Large intestine (tissue), 3 donors: ENCODE measurements around the gene CLRN3. TPM values are rescaled to one million over a fixed set of nuclear protein-coding genes. Genes with fewer than 3 reads are reported as not detected.

ENCODE experiments used
- DNase-seq, 2 donors: peaks; one replicate each; pipeline versions ENCODE4 v3.0.0 to v3.0.0-alpha.2; 2013
- H3K27ac ChIP-seq: one replicate; pipeline ENCODE4 v1.5.1; 2013; ENCODE audit warnings: low read length
- H3K27me3 ChIP-seq: 2 replicates; pipeline ENCODE4 v1.6.1; 2013; ENCODE audit warnings: low read length; ENCODE audit not compliant: control insufficient read depth, insufficient read depth
- H3K36me3 ChIP-seq: 2 replicates; pipeline ENCODE4 v1.6.1; 2013; ENCODE audit warnings: low read length; ENCODE audit not compliant: control insufficient read depth, insufficient read depth
- H3K4me1 ChIP-seq: one replicate; pipeline ENCODE4 v1.6.1; 2013; ENCODE audit warnings: low read length; ENCODE audit not compliant: control insufficient read depth, insufficient read depth
- H3K4me3 ChIP-seq: one replicate; pipeline ENCODE4 v1.5.1; 2013; ENCODE audit warnings: low read length
- H3K9me3 ChIP-seq: one replicate; pipeline ENCODE4 v1.6.1; 2013; ENCODE audit warnings: mild to moderate bottlenecking, low read depth, low read length, moderate library complexity; ENCODE audit not compliant: control insufficient read depth
- WGBS: methylation state at CpG from one replicate; pipeline ENCODE4 v1.1.5; 2013; ENCODE audit warnings: low lambda C conversion rate; ENCODE audit not compliant: insufficient coverage; 5-methylcytosine and 5-hydroxymethylcytosine counted together
- polyA plus RNA-seq: library from polyadenylated mRNA; unstranded; fragments of 120-200 nt; gene quantifications from one replicate; pipeline ENCODE4 v1.2.1, GENCODE V29; 2013

The CLRN3 gene
- polyA plus RNA-seq, 1 donor, result 121 TPM

GRCh38 chr10:127899766-127900387 lies 7.1 kb upstream of the CLRN3 start:
- Histone ChIP-seq H3K4me1 (peaks cover 6% of the 10 kb centered on the region), H3K27ac (no peak overlapping the region), H3K36me3 (no peaks in the 10 kb centered on the region), H3K4me3 (no peak overlapping the region), H3K9me3 (no peaks in the 10 kb centered on the region), H3K27me3 (no peaks in the 10 kb centered on the region)
- DNase-seq, result no peak
- no CpG with 5 or more reads among the region's 3 CpGs for WGBS

- no peaks in the 10 kb centered on the region for H3K9me3 ChIP-seq
- no peak for DNase-seq
- H3K27me3 ChIP-seq, result no peaks in the 10 kb centered on the region
- no peak overlapping the region for H3K4me3 ChIP-seq
- H3K27ac ChIP-seq, result no peak overlapping the region
- peaks cover 5% of the 10 kb centered on the region for H3K4me1 ChIP-seq
- H3K36me3 ChIP-seq, result no peaks in the 10 kb centered on the region
- 100% methylated on average over 1 of the region's 2 CpGs for WGBS
Measured at GRCh38 chr10:127897177-127897576, 4.4 kb upstream of the CLRN3 start.

DNA sequence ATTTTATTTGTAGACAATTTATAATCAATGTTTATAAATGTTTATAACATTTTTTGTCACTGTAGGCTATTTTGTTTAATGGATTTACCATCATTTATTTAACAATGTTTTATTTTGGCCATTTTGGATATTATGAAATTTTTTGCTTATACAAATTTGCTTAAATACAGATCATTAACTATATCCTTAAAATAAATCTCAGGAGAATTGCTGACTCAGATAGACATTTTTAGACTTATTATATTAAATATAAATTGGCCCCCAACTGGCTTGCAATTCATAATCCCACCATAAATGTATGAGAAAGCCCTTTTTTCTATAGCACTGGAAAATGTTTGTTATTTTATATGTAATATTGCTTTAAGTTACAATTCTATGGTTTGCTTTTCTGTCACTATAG lies 3.8 kb upstream of the CLRN3 start:
- no peak for DNase-seq
- H3K4me1 ChIP-seq, result peaks cover 5% of the 10 kb centered on the region
- H3K9me3 ChIP-seq, result no peaks in the 10 kb centered on the region
- no peak overlapping the region for H3K4me3 ChIP-seq
- no peaks in the 10 kb centered on the region for H3K27me3 ChIP-seq
- H3K27ac ChIP-seq, result no peak overlapping the region
- H3K36me3 ChIP-seq, result no peaks in the 10 kb centered on the region

- H3K4me3 ChIP-seq, result no peak overlapping the region
- peaks cover 12% of the 10 kb centered on the region for H3K4me1 ChIP-seq
- H3K27ac ChIP-seq, result no peak overlapping the region
- no peaks in the 10 kb centered on the region for H3K36me3 ChIP-seq
- no peaks in the 10 kb centered on the region for H3K9me3 ChIP-seq
- no peaks in the 10 kb centered on the region for H3K27me3 ChIP-seq
- WGBS, result 100% methylated on average over 1 of the region's 1 CpG
- no peak for DNase-seq
Measured at GRCh38 chr10:127894146-127894545, 1.4 kb upstream of the CLRN3 start.

DNA sequence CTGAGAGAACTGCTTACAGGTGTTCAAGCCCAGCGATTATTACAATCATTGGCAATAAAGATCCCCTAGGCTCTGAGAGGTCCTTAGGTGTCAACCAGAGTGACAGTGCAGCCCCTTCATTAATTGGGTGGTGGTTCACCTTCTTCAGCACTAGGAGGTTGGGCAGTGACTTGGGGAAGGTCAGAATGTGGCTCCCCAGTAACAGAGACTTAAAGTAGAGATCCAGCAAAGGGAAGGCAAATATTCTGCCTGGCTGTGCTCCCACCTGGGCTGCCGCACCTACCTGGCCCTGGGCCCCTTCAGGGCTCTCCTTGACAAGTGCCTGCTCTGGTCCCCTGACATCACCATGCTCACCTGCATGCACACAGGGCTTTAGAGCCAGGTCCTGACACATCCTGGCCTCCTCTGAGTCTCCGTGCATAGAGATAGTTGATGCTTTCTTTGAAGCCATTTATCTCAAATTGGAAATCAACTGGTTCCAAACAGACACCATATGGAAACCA lies 1.9 kb downstream of the CLRN3 start:
- H3K27me3 ChIP-seq, result no peaks in the 10 kb centered on the region
- no CpG with 5 or more reads among the region's 3 CpGs for WGBS
- peaks cover 40% of the 10 kb centered on the region for H3K4me1 ChIP-seq
- no peaks in the 10 kb centered on the region for H3K9me3 ChIP-seq
- peak overlapping the region; percentile 67 for H3K4me3 ChIP-seq
- peaks cover 7% of the 10 kb centered on the region for H3K36me3 ChIP-seq
- peak overlapping the region; percentile 98 for H3K27ac ChIP-seq
- DNase-seq, result peak in 1 of 2 donors; percentile 66

DNA sequence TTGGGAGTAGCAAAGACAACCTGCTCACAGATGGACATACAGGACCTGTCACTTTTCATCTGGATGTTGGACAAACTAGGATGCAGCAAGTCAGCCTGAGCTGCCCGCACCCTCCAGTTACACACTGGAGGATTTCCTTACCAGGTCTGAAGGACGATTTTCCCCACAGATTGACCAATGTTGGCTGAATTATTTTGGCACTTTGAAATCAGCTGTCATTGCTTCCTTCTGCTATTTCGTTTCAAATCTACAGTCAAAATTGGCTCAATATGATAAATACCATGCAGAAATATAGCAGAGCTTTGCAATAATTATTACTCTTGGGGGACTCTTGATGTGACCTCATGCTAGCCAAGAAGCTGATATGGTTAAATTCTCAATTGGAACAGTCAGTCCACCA lies 2.5 kb downstream of the CLRN3 start:
- WGBS, result no CpG with 5 or more reads among the region's 3 CpGs
- DNase-seq, result no peak
- peaks cover 47% of the 10 kb centered on the region for H3K4me1 ChIP-seq
- peak overlapping the region; percentile 67 for H3K4me3 ChIP-seq
- peak overlapping the region; percentile 98 for H3K27ac ChIP-seq
- H3K27me3 ChIP-seq, result no peaks in the 10 kb centered on the region
- H3K36me3 ChIP-seq, result peaks cover 7% of the 10 kb centered on the region
- H3K9me3 ChIP-seq, result no peaks in the 10 kb centered on the region

DNA sequence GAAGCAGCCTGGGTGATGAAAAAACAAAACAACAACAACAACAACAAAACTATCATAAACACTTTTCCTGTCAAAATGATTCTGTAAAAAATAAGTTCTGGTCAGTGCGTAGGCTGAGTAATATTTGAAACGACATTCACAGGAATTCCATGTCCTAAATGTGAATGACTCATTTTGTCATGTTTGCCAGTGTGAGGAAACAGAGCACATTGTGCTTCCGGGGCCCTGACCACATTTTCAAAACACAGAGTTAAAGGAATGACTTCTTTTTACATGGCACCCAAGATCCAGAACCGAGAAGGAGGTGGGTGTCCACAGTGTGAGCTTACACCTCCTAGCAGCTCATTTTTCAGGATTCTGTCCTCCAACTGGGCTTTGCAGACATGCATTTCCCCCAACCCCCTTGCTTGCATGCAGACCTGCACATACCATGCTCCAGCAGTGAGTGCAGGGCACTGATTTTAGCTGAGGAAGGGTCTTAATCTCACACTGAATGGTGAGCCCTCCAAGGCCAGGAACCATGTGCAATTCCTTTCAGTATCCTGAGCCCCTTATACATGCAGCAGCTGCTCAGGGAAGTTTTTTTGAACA lies 3.0 kb downstream of the CLRN3 start:
- H3K4me3 ChIP-seq, result peak overlapping the region; percentile 67
- H3K27ac ChIP-seq, result peak overlapping the region; percentile 98
- H3K4me1 ChIP-seq, result peaks cover 52% of the 10 kb centered on the region
- peak in 1 of 2 donors; percentile 57 for DNase-seq
- H3K36me3 ChIP-seq, result peaks cover 7% of the 10 kb centered on the region
- no CpG with 5 or more reads among the region's 4 CpGs for WGBS
- no peaks in the 10 kb centered on the region for H3K9me3 ChIP-seq
- no peaks in the 10 kb centered on the region for H3K27me3 ChIP-seq

DNA sequence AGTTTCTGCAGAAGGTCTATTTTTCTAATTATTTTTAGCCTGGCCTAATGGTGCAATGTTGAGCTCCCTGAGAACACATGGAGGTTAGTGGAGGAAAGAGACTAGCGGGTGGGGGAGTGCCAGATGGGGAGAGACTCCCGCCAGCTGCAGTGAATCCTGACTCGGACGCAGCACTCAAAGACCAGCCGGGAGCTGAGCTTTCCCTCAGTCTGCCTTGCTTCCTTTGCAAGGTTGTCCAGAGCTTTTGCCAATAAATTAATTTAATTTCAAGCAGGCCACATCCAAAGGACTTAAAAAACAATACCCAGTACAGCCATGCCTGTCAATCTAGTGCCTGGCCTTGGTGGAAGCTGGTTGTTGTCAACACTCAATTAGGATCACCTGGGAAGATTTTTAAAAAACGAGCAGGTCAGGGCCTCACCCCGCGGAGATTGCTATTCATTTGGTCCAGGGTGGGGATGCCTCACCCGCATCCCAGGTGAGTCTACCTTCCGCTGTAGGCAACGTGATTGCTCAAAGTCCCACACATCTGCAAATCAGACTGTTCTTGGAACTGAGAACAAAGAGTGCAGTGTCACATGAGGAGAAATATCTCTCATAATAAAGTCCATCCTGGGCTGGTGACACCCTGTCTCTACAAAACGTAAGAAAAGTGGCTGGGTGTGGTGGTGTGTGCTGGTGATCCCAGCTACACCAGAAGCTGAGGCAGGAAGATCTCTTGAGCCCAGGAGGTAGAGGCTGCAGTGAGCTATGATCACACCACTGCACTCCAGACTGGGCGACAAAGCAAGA lies 4.0 kb downstream of the CLRN3 start:
- Histone ChIP-seq H3K4me1 (peaks cover 61% of the 10 kb centered on the region), H3K9me3 (no peaks in the 10 kb centered on the region), H3K4me3 (peak overlapping the region; percentile 67), H3K27me3 (no peaks in the 10 kb centered on the region), H3K36me3 (peaks cover 15% of the 10 kb centered on the region), H3K27ac (peak overlapping the region; percentile 98)
- WGBS, result no CpG with 5 or more reads among the region's 13 CpGs
- DNase-seq, result peak; percentile 93 to 98

- no peak for DNase-seq
- Histone ChIP-seq H3K9me3 (no peaks in the 10 kb centered on the region), H3K27ac (peak overlapping the region; percentile 98), H3K4me1 (peaks cover 65% of the 10 kb centered on the region), H3K36me3 (peaks cover 23% of the 10 kb centered on the region), H3K4me3 (no peak overlapping the region), H3K27me3 (no peaks in the 10 kb centered on the region)
- WGBS, result 83% methylated on average over 1 of the region's 16 CpGs
Measured at GRCh38 chr10:127887541-127888415, 5.0 kb downstream of the CLRN3 start.
